HEK293 (cell line): ENCODE results near the gene SLF2.

ENCODE experiments used
- CTCF ChIA-PET: fragments of 350-600 bp; formaldehyde crosslinking; extraction: SDS; loops from one replicate; lab custom pipeline; 2021; ENCODE audit warnings: antibody characterized with exemption; lab: Yijun Ruan, JAX
- POLR2A ChIA-PET: fragments of 300-600 bp; formaldehyde crosslinking; extraction: SDS; loops from one replicate; lab custom pipeline; 2020; ENCODE audit warnings: antibody characterized with exemption, inconsistent platforms; lab: Yijun Ruan, JAX
- H3K27ac ChIP-seq: fragments of 200-500 bp; sonication (Bioruptor generic); 2 replicates; pipeline ENCODE4 v1.5.1; 2014; ENCODE audit warnings: low read depth, low read length, control low read depth, inconsistent platforms; ENCODE audit errors: extremely low read depth
- H3K36me3 ChIP-seq, 2 experiments: fragments of 200-500 bp in 1 of 2; sonication (Bioruptor generic) in 1 of 2; 1 replicate in 1 of 2; 2 replicates in 1 of 2; pipeline ENCODE4 v1.5.1; 2014 to 2017; ENCODE audit warnings: inconsistent platforms in 2 of 2, low read length in 2 of 2; ENCODE audit not compliant: control insufficient read depth in 2 of 2, insufficient read depth in 1 of 2
- H3K4me1 ChIP-seq: fragments of 200-500 bp; sonication (Bioruptor generic); 2 replicates; pipeline ENCODE4 v1.5.1; 2014; ENCODE audit warnings: mild to moderate bottlenecking, low read length, inconsistent platforms; ENCODE audit not compliant: control insufficient read depth, insufficient read depth
- H3K4me3 ChIP-seq: 2 replicates; pipeline ENCODE4 v1.5.1; 2011; ENCODE audit warnings: low read depth, mild to moderate bottlenecking, control low read depth, low read length, moderate library complexity
- H3K9me3 ChIP-seq: fragments of 200-500 bp; sonication (Bioruptor generic); 2 replicates; pipeline ENCODE4 v1.5.1; 2014; ENCODE audit warnings: low read depth, low read length, inconsistent platforms; ENCODE audit not compliant: control insufficient read depth, insufficient read depth
- HOXD13 ChIP-seq: sonication (generic); formaldehyde crosslinking; IDR thresholded peaks from 2 replicates; pipeline ENCODE4 v1.8.0; 2022; ENCODE audit warnings: missing genetic modification reagents, borderline replicate concordance
- KLF10 ChIP-seq: fragments of 450-650 bp; IDR thresholded peaks from 2 replicates; pipeline ENCODE4 v1.5.1; 2018; ENCODE audit warnings: missing biosample characterization, mild to moderate bottlenecking, missing genetic modification characterization
- KLF16 ChIP-seq: fragments of 450-650 bp; formaldehyde crosslinking; IDR thresholded peaks from 2 replicates; pipeline ENCODE4 v1.5.1; 2017; ENCODE audit warnings: missing biosample characterization, missing genetic modification characterization
- KLF9 ChIP-seq: fragments of 450-650 bp; formaldehyde crosslinking; IDR thresholded peaks from 2 replicates; pipeline ENCODE4 v1.5.1; 2016; ENCODE audit warnings: missing biosample characterization, missing genetic modification characterization, low read depth
- OSR2 ChIP-seq: fragments of 450-650 bp; formaldehyde crosslinking; IDR thresholded peaks from 2 replicates; pipeline ENCODE4 v1.5.1; 2016; ENCODE audit warnings: missing biosample characterization, missing genetic modification characterization
- OVOL3 ChIP-seq: fragments of 450-650 bp; formaldehyde crosslinking; IDR thresholded peaks from 2 replicates; pipeline ENCODE4 v1.5.1; 2016; ENCODE audit warnings: missing biosample characterization, missing genetic modification characterization
- PRDM1 ChIP-seq: fragments of 450-650 bp; formaldehyde crosslinking; IDR thresholded peaks from 2 replicates; pipeline ENCODE4; 2016; ENCODE audit warnings: missing biosample characterization, missing genetic modification characterization
- ZFP37 ChIP-seq: fragments of 450-650 bp; formaldehyde crosslinking; IDR thresholded peaks from 2 replicates; pipeline ENCODE4 v1.5.1; 2016; ENCODE audit warnings: missing biosample characterization, missing genetic modification characterization
- ZIC2 ChIP-seq: fragments of 450-650 bp; formaldehyde crosslinking; IDR thresholded peaks from 2 replicates; pipeline ENCODE4 v1.5.1; 2016; ENCODE audit warnings: missing biosample characterization, missing genetic modification characterization
- ZNF138 ChIP-seq: fragments of 450-650 bp; formaldehyde crosslinking; IDR thresholded peaks from 2 replicates; pipeline ENCODE4 v1.5.1; 2016; ENCODE audit warnings: missing biosample characterization, missing genetic modification characterization, borderline replicate concordance
- ZNF157 ChIP-seq: fragments of 450-650 bp; formaldehyde crosslinking; IDR thresholded peaks from 2 replicates; pipeline ENCODE4 v1.5.1; 2016; ENCODE audit warnings: missing biosample characterization, missing genetic modification characterization
- ZNF214 ChIP-seq: fragments of 450-650 bp; formaldehyde crosslinking; IDR thresholded peaks from 2 replicates; pipeline ENCODE4 v1.5.1; 2017; ENCODE audit warnings: missing biosample characterization, mild to moderate bottlenecking, missing genetic modification characterization, borderline replicate concordance
- ZNF24 ChIP-seq: fragments of 450-650 bp; formaldehyde crosslinking; IDR thresholded peaks from 2 replicates; pipeline ENCODE4 v1.5.1; 2016; ENCODE audit warnings: missing biosample characterization, missing genetic modification characterization
- ZNF248 ChIP-seq: fragments of 450-650 bp; formaldehyde crosslinking; IDR thresholded peaks from 2 replicates; pipeline ENCODE4 v1.5.1; 2017; ENCODE audit warnings: missing biosample characterization, missing genetic modification characterization
- ZNF324 ChIP-seq: fragments of 450-650 bp; formaldehyde crosslinking; IDR thresholded peaks from 2 replicates; pipeline ENCODE4 v1.5.1; 2016; ENCODE audit warnings: missing biosample characterization, missing genetic modification characterization
- ZNF341 ChIP-seq: fragments of 450-650 bp; formaldehyde crosslinking; IDR thresholded peaks from 2 replicates; pipeline ENCODE4; 2016; ENCODE audit warnings: low read depth, missing biosample characterization, missing genetic modification characterization
- ZNF404 ChIP-seq: fragments of 450-650 bp; formaldehyde crosslinking; IDR thresholded peaks from 2 replicates; pipeline ENCODE4 v1.5.1; 2017; ENCODE audit warnings: missing biosample characterization, missing genetic modification characterization
- ZNF423 ChIP-seq: fragments of 450-650 bp; formaldehyde crosslinking; IDR thresholded peaks from 2 replicates; pipeline ENCODE4 v1.5.1; 2016; ENCODE audit warnings: missing biosample characterization, missing genetic modification characterization
- ZNF426 ChIP-seq: fragments of 450-650 bp; formaldehyde crosslinking; IDR thresholded peaks from 2 replicates; pipeline ENCODE4 v1.5.1; 2017; ENCODE audit warnings: missing biosample characterization, missing genetic modification characterization, mild to moderate bottlenecking, inconsistent platforms, moderate library complexity
- ZNF433 ChIP-seq: fragments of 450-650 bp; formaldehyde crosslinking; IDR thresholded peaks from 2 replicates; pipeline ENCODE4 v1.5.1; 2016; ENCODE audit warnings: missing biosample characterization, missing genetic modification characterization, low read depth
- ZNF529 ChIP-seq: fragments of 450-650 bp; formaldehyde crosslinking; IDR thresholded peaks from 2 replicates; pipeline ENCODE4 v1.5.1; 2017; ENCODE audit warnings: missing genetic modification characterization, missing biosample characterization; ENCODE audit not compliant: insufficient replicate concordance
- ZNF530 ChIP-seq: fragments of 450-650 bp; formaldehyde crosslinking; IDR thresholded peaks from 2 replicates; pipeline ENCODE4 v1.5.1; 2016; ENCODE audit warnings: low read depth, missing biosample characterization, missing genetic modification characterization
- ZNF544 ChIP-seq: fragments of 450-650 bp; formaldehyde crosslinking; IDR thresholded peaks from 2 replicates; pipeline ENCODE4 v1.5.0; 2017; ENCODE audit warnings: missing biosample characterization, missing genetic modification characterization
- ZNF560 ChIP-seq: fragments of 450-650 bp; formaldehyde crosslinking; IDR thresholded peaks from 2 replicates; pipeline ENCODE4 v1.5.1; 2017; ENCODE audit warnings: missing biosample characterization, missing genetic modification characterization, borderline replicate concordance
- ZNF626 ChIP-seq: fragments of 450-650 bp; sonication (Bioruptor Pico); formaldehyde crosslinking; IDR thresholded peaks from 2 replicates; pipeline ENCODE4 v1.5.1; 2018; ENCODE audit warnings: missing biosample characterization, missing genetic modification characterization, inconsistent platforms
- ZNF654 ChIP-seq: fragments of 450-650 bp; formaldehyde crosslinking; IDR thresholded peaks from 2 replicates; pipeline ENCODE4 v1.5.1; 2016; ENCODE audit warnings: low read depth, missing biosample characterization, missing genetic modification characterization
- ZNF660 ChIP-seq: fragments of 450-650 bp; IDR thresholded peaks from 2 replicates; pipeline ENCODE4 v1.5.1; 2018; ENCODE audit warnings: missing biosample characterization, mild to moderate bottlenecking, missing genetic modification characterization
- ZNF747 ChIP-seq: fragments of 450-650 bp; formaldehyde crosslinking; IDR thresholded peaks from 2 replicates; pipeline ENCODE4 v1.5.1; 2016; ENCODE audit warnings: missing biosample characterization, missing genetic modification characterization
- ZNF791 ChIP-seq: fragments of 450-650 bp; formaldehyde crosslinking; IDR thresholded peaks from 2 replicates; pipeline ENCODE4 v1.5.1; 2016; ENCODE audit warnings: missing biosample characterization, missing genetic modification characterization
- TF ChIP-seq, protein P1 (sequence below): fragments of 450-650 bp; formaldehyde crosslinking; IDR thresholded peaks from 2 replicates; pipeline ENCODE4 v1.5.1; 2016; ENCODE audit warnings: missing biosample characterization, missing genetic modification characterization

The SLF2 gene

DNA sequence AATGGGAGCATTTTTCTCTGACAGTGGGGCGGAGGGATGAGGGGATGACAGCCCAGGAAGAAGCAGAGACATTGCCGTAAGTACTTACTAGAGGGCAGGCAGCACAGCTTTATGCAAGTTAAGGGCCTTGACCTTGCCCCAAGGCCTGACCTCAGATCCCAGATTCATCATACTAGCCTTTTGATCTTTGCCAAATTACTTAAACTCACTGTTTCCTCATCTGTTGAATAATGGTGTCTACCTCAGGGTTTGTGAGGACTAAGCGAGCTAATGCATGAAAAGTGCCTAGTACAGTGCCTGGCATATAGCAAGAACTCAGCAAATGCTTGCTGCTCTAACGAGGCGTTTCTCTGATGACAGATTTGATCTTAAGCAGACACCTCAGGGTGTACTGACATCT, 53.1 kb downstream of the SLF2 start:
- no peaks in the 10 kb centered on the region for H3K9me3 ChIP-seq
- H3K36me3 ChIP-seq = peaks cover 31 to 38% of the 10 kb centered on the region in 2 experiments
- TF ChIP-seq KLF16 (tag by site-specific recombination) (no peak), ZNF341 (tag by site-specific recombination) (no peak), ZNF560 (tag by site-specific recombination) (no peak), ZNF138 (tag by site-specific recombination) (no peak), OSR2 (no peak), ZNF433 (tag by site-specific recombination) (no peak), ZNF791 (tag by site-specific recombination) (no peak), ZNF404 (tag by site-specific recombination) (no peak), ZNF24 (tag by site-specific recombination) (no peak), KLF10 (no peak)
- TF ChIP-seq, protein P1, sequence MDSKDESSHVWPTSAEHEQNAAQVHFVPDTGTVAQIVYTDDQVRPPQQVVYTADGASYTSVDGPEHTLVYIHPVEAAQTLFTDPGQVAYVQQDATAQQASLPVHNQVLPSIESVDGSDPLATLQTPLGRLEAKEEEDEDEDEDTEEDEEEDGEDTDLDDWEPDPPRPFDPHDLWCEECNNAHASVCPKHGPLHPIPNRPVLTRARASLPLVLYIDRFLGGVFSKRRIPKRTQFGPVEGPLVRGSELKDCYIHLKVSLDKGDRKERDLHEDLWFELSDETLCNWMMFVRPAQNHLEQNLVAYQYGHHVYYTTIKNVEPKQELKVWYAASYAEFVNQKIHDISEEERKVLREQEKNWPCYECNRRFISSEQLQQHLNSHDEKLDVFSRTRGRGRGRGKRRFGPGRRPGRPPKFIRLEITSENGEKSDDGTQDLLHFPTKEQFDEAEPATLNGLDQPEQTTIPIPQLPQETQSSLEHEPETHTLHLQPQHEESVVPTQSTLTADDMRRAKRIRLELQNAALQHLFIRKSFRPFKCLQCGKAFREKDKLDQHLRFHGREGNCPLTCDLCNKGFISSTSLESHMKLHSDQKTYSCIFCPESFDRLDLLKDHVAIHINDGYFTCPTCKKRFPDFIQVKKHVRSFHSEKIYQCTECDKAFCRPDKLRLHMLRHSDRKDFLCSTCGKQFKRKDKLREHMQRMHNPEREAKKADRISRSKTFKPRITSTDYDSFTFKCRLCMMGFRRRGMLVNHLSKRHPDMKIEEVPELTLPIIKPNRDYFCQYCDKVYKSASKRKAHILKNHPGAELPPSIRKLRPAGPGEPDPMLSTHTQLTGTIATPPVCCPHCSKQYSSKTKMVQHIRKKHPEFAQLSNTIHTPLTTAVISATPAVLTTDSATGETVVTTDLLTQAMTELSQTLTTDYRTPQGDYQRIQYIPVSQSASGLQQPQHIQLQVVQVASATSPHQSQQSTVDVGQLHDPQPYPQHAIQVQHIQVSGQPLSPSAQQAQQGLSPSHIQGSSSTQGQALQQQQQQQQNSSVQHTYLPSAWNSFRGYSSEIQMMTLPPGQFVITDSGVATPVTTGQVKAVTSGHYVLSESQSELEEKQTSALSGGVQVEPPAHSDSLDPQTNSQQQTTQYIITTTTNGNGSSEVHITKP (tag by site-specific recombination) = no peak
- no peak overlapping the region for H3K4me3 ChIP-seq
- ChIA-PET CTCF (interaction anchor here (0.9 to 1.5 kb wide), 4 partner anchors 33 to 52 kb away, joined by 3 to 6 read pairs (median 4); no protein-coding TSS in a partner anchor), POLR2A (no interaction called here)
- H3K4me1 ChIP-seq = peaks cover 9% of the 10 kb centered on the region; the same call in 1 of the 2 replicates
- H3K27ac ChIP-seq = no peak overlapping the region

DNA sequence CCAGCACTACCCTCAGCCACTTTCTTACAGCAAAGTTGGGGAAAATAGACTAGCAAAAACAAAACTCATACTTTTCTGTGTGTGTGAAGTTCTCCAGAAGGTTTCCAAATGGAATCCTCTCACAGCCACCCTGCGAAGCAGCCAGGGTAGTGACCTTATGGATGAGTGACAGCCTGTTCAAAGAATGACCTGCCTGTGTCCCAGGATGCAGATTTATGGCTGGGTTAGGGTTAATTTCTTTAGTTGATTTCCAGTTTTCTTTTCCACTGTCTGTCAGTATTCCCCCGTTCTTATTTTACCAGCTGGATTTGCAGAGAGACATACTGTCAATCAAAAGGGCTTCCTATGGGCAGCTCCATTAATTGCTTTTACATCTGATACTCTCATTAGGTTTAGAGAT, 54.1 kb downstream of the SLF2 start:
- POLR2A ChIA-PET = interaction anchor here (0.6 to 1.7 kb wide), 2 partner anchors 10 to 37 kb away, joined by 3 to 5 read pairs; no protein-coding TSS in a partner anchor
- TF ChIP-seq ZNF214 = no peak
- TF ChIP-seq ZNF157 (tag by site-specific recombination) = no peak
- no peak for TF ChIP-seq OVOL3 (tag by site-specific recombination)
- TF ChIP-seq ZNF660 (tag by site-specific recombination) = no peak
- no peak for TF ChIP-seq ZNF248 (tag by site-specific recombination)
- TF ChIP-seq ZNF529 (tag by site-specific recombination) = no peak
- no peak for TF ChIP-seq ZNF654 (tag by site-specific recombination)
- TF ChIP-seq PRDM1 (tag by site-specific recombination) = no peak
- TF ChIP-seq HOXD13 (CRISPR knock-in tag) = no peak
- H3K4me1 ChIP-seq = peaks cover 5% of the 10 kb centered on the region; the same call in 1 of the 2 replicates
- H3K27ac ChIP-seq = no peak overlapping the region
- H3K36me3 ChIP-seq = peaks cover 20 to 33% of the 10 kb centered on the region in 2 experiments
- H3K9me3 ChIP-seq = no peaks in the 10 kb centered on the region
- no peak overlapping the region for H3K4me3 ChIP-seq
- CTCF ChIA-PET = interaction anchor here (0.5 to 2.1 kb wide), 9 partner anchors 9 to 75 kb away, joined by 3 to 6 read pairs (median 4); no protein-coding TSS in a partner anchor

DNA sequence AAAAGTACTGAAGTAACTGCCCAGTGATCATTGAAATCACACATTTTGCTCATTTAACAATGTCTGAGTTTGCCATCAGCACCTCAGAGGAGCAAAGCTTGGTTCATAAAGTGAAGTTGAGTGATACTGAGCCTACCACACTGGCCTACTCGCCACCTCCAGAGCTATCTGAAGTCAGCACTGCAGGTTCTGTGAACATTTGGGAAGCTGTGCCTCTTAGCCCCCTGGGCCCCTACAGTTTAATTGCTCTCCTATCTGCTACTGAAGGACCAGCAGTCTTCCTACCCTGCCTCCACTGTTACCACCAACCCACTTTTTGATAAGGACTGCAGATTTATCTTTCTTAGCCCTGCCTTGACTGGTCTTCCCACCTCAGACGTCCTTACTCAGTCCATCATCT, 54.6 kb downstream of the SLF2 start:
- POLR2A ChIA-PET = interaction anchor here (0.6 to 1.7 kb wide), 2 partner anchors 10 to 37 kb away, joined by 3 to 5 read pairs; no protein-coding TSS in a partner anchor
- CTCF ChIA-PET = interaction anchor here (0.6 to 2.1 kb wide), 12 partner anchors 9 to 890 kb away, joined by 3 to 6 read pairs (median 4); no protein-coding TSS in a partner anchor
- H3K4me1 ChIP-seq = 0 out of 2 replicates have a peak, but pooled peaks cover 2% of the 10 kb centered on the region
- no peak for TF ChIP-seq ZNF626 (tag by site-specific recombination)
- TF ChIP-seq ZNF426 (tag by site-specific recombination) = no peak
- no peak for TF ChIP-seq ZNF423
- TF ChIP-seq ZNF324 (tag by site-specific recombination) = no peak
- TF ChIP-seq PRDM1 (tag by site-specific recombination) = no peak
- TF ChIP-seq ZFP37 = no peak
- no peak for TF ChIP-seq ZNF544 (tag by site-specific recombination)
- TF ChIP-seq ZNF747 (tag by site-specific recombination) = no peak
- TF ChIP-seq ZNF791 (tag by site-specific recombination) = no peak
- peak; percentile 58 for TF ChIP-seq ZIC2
- no peak for TF ChIP-seq ZNF530 (tag by site-specific recombination)
- TF ChIP-seq KLF9 (tag by site-specific recombination) = no peak

More for the DNA sequence above, 54.6 kb downstream of the SLF2 start:
- Histone ChIP-seq H3K27ac (no peak overlapping the region), H3K9me3 (no peaks in the 10 kb centered on the region), H3K36me3 (peaks cover 16 to 29% of the 10 kb centered on the region in 2 experiments), H3K4me3 (no peak overlapping the region)
